GM20431 (cell line): ENCODE results near the gene OR2V1.
"Not testable (repeated sequence)": the region's sequence is repeated elsewhere in the genome, so short reads cannot be mapped to it uniquely, and the experiment has no call there.

Experiments
- in situ Hi-C: fragments of 300-500 bp; cut with MseI, MboI; formaldehyde crosslinking; loops from one replicate; pipeline ENCODE4 v1.15.0; 2020; ENCODE audit warnings: low sequenced_read_pairs; ENCODE audit not compliant: unreplicated experiment

Gene OR2V1

GRCh38 chr5:181108578-181109165 lies 22.3 kb downstream of the OR2V1 start:
- in situ Hi-C loops: no loop called here

- in situ Hi-C loops: no loop called here
Observed at GRCh38 chr5:181107699-181108098, 23.3 kb downstream of the OR2V1 start.

GRCh38 chr5:181105391-181106025 lies 25.5 kb downstream of the OR2V1 start:
- in situ Hi-C loops: no loop called here

- in situ Hi-C loops: not testable (repeated sequence)
Observed at GRCh38 chr5:181104606-181105390, 26.2 kb downstream of the OR2V1 start.

- in situ Hi-C loops: not testable (repeated sequence)
Observed at GRCh38 chr5:181104259-181104568, 26.8 kb downstream of the OR2V1 start.

GRCh38 chr5:181101930-181102674 lies 28.9 kb downstream of the OR2V1 start:
- in situ Hi-C loops: not testable (repeated sequence)

- in situ Hi-C loops: not testable (repeated sequence)
Observed at GRCh38 chr5:181101030-181101641, 29.8 kb downstream of the OR2V1 start.

GRCh38 chr5:181100121-181100875 lies 30.7 kb downstream of the OR2V1 start:
- in situ Hi-C loops: no loop called here

- in situ Hi-C loops: no loop called here
Observed at GRCh38 chr5:181099602-181100086, 31.3 kb downstream of the OR2V1 start.

- in situ Hi-C loops: no loop called here
Observed at GRCh38 chr5:181098762-181099601, 32.0 kb downstream of the OR2V1 start.

- in situ Hi-C loops: not testable (repeated sequence)
Observed at GRCh38 chr5:181097759-181098491, 33.0 kb downstream of the OR2V1 start.

GRCh38 chr5:181097383-181097753 lies 33.6 kb downstream of the OR2V1 start:
- in situ Hi-C loops: not testable (repeated sequence)

- in situ Hi-C loops: not testable (repeated sequence)
Observed at GRCh38 chr5:181096721-181097382, 34.1 kb downstream of the OR2V1 start.

GRCh38 chr5:181095162-181095561 lies 35.8 kb downstream of the OR2V1 start:
- in situ Hi-C loops: not testable (repeated sequence)

GRCh38 chr5:181092428-181092827 lies 38.5 kb downstream of the OR2V1 start:
- in situ Hi-C loops: no loop called here

- in situ Hi-C loops: no loop called here
Observed at GRCh38 chr5:181088289-181088688, 42.7 kb downstream of the OR2V1 start.

- in situ Hi-C loops: no loop called here
Observed at GRCh38 chr5:181087309-181087708, 43.7 kb downstream of the OR2V1 start.

- in situ Hi-C loops: no loop called here
Observed at GRCh38 chr5:181086884-181087205, 44.1 kb downstream of the OR2V1 start.
